ENCODE measurements around the gene FBXO31.

Gene FBXO31

GRCh38 chr16:87337262-87337771 lies 46.3 kb downstream of the FBXO31 start:
- no peak for DNase-seq (ENCODE audit: extremely low read depth, low read depth)
- TF ChIP-seq, protein P1, sequence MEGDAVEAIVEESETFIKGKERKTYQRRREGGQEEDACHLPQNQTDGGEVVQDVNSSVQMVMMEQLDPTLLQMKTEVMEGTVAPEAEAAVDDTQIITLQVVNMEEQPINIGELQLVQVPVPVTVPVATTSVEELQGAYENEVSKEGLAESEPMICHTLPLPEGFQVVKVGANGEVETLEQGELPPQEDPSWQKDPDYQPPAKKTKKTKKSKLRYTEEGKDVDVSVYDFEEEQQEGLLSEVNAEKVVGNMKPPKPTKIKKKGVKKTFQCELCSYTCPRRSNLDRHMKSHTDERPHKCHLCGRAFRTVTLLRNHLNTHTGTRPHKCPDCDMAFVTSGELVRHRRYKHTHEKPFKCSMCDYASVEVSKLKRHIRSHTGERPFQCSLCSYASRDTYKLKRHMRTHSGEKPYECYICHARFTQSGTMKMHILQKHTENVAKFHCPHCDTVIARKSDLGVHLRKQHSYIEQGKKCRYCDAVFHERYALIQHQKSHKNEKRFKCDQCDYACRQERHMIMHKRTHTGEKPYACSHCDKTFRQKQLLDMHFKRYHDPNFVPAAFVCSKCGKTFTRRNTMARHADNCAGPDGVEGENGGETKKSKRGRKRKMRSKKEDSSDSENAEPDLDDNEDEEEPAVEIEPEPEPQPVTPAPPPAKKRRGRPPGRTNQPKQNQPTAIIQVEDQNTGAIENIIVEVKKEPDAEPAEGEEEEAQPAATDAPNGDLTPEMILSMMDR (IDR thresholded peaks at IDR 0.05; ENCODE audit: low read depth, low read length): no peak

GRCh38 chr16:87336434-87337240 lies 46.9 kb downstream of the FBXO31 start:
- DNase-seq (ENCODE audit: extremely low read depth, low read depth): no peak
- TF ChIP-seq, protein P1 (IDR thresholded peaks at IDR 0.05; ENCODE audit: low read depth, low read length): no peak

GRCh38 chr16:87335625-87336433 lies 47.7 kb downstream of the FBXO31 start:
- DNase-seq (ENCODE audit: extremely low read depth, low read depth): no peak
- TF ChIP-seq, protein P1 (IDR thresholded peaks at IDR 0.05; ENCODE audit: low read depth, low read length): no peak

DNA sequence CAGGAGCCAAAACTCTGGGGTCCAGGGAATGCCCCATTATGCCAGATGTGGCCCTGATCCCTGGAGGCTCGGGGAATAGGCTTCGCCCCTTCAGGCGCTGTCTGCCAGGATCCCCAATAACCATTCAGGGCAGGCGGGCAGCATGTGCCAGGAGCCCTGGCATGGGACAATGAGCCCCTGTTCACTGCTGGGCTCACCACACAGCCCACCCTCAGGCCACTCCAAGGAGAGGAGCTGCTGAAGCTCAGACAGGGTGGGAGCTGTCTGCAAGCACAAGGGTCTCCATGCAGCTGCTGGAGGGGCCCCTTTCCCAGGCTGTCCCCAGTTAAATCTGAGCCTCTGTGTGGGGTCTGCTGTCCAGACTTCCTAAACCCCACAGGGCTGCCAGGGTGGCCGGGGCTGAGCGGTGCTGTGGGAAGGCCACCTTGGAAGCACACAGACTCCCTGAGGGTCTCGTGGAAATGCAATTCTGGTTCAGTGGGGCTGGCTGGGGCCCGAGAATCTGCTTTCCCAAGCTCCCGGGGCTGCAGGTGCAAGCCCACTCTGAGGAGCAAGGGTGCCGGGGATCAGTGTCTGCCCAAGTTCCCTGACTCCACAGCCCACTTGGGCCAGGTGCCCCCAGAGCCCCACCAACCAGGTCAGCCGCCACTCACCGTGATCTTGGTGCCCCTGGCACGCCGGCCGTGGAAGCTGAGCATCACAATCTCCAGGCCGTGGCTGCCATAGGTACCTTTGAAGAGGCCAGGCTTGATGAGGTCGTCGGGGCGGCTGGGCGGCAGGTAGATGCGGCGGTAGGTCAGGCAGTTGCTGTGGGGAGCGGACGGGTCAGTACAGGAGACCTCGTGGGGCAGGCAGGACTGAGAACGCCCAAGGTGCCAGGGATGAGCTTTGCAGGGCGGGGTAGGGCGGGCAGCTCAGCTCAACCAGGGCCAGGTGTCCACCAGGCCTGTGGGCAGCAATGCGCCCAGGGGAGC lies 48.6 kb downstream of the FBXO31 start:
- DNase-seq (ENCODE audit: extremely low read depth, low read depth): no peak
- TF ChIP-seq, protein P1 (IDR thresholded peaks at IDR 0.05; ENCODE audit: low read depth, low read length): no peak

DNA sequence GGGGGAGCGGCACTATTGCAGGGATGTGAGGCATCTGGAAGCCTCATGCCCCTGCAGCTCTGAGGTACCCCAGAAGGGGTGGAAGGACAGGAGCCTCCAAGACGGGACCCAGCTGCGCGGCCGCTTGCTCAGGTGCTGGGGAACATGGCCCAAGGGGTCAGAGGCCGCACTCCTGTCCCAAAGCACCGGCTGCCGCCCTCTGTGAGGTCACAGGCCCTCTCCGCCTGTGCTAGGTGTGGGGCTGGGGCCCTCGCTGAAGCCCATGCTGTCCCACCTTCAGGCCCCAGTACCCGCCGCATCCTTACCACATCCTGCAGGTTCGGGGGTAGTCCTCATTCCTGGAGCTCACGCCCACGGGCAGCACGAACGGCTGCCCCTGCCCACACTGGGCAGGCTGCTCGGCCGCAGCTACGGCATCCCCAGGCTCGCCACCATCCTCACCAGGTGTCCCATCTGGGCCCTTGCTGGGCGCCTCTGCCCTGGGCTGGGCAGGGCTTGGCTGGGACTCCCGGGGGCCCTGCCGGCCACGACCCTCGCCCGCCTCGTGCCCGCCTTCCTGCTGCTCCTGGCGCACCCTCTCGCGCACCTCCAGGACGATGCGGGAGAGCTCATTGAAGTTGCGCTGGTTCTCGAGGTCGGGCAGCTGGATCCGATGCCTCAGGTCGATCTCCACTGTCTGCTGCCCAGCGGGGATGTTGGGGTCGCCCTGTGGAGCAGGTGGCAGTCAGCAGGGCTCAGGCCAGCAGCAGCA lies 49.8 kb downstream of the FBXO31 start:
- DNase-seq (ENCODE audit: extremely low read depth, low read depth): no peak
- TF ChIP-seq, protein P1 (IDR thresholded peaks at IDR 0.05; ENCODE audit: low read depth, low read length): no peak

DNA sequence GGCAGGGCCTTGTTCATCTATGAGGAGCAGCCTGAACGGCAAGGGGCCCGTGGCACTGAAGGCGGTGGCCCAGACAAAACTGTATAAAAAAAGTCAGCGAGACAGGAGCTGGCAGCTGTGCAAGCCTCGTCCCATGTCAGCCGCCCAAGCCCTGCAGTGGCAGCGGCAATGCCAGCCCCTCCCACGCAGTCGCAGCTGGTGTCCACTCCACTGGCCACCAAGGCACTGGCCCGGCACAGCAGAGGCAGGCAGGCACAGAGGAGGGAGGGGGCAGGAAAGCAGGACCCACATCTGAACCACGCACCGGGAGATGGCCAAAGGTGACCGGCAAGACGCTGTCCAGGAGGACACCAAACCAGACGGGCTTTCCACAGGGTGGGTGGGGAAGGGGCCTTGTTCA lies 50.5 kb downstream of the FBXO31 start:
- DNase-seq (ENCODE audit: extremely low read depth, low read depth): no peak
- TF ChIP-seq, protein P1 (IDR thresholded peaks at IDR 0.05; ENCODE audit: low read depth, low read length): no peak

Data from AG09319 (cell line).